Lung microvascular endothelial cell (primary cell): ENCODE measurements around the gene ZNF772. TPM values are rescaled to one million over a fixed set of nuclear protein-coding genes. Genes with fewer than 3 reads are reported as not detected.
"Not testable (repeated sequence)": the region's sequence is repeated elsewhere in the genome, so short reads cannot be mapped to it uniquely, and the experiment has no call there.

Source experiments
- DNase-seq, 2 donors: peaks; one replicate each; pipeline versions ENCODE4 v3.0.0 to v3.0.0-alpha.2; 2010; ENCODE audit warnings: low read depth in 2 of 2
- total RNA-seq: library from RNA; depleted of rRNA; stranded (reverse); fragments of >200 nt; gene quantifications from 2 replicates; pipeline ENCODE4 v1.2.1, GENCODE V29; 2014

The ZNF772 gene
- total RNA-seq, result 10.9 and 12.9 TPM in 2 replicates

- DNase-seq, result peak; percentile 94 to 95
These were observed at the start of gene ZNF772 for GRCh38 chr19:57477191-57478008. Gene ZNF772, minus strand, starts transcription at chr19:57477566. Its CDS starts 257 bp downstream, at chr19:57477309.

- DNase-seq, result not testable (repeated sequence)
These were observed 40.7 kb upstream of the ZNF772 start for GRCh38 chr19:57518021-57518420.

DNA sequence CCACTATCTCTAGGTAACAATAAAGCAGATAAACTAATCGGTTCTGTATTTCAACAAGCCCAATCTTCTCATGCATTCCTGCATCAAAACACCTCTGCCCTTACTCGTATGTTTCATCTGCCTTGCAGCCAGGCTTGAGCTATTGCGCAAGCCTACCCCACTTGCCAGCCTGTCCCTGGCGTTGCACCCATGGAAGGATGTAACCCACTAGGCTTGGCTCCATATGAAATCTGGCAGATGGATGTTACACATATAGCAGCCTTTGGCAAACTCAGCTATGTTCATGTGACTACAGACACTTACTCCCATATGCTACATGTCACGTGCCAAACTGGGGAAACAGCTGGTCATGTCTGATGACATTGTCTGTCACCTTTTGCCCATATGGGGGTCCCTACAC lies 37.9 kb upstream of the ZNF772 start:
- no peak for DNase-seq

- peak; percentile 33 to 34 for DNase-seq
These were observed 35.5 kb upstream of the ZNF772 start for GRCh38 chr19:57512845-57513244.

DNA sequence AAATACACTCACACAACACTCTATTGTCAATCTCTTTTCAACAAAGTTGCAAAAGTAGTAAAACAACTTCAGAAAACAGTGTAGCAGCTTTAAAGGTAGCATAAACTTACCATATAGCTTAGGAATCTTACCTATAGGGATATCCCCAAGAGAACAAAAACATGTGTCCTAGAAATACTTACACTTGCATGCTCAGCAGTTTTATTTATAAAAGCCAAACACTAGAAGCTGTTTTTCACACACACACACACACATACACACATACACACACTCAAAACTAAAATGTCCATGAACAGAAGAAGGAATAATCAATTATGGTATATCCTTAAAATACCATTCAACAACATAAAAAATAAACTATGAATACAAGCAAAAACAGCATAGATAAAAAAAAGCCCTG lies 34.1 kb upstream of the ZNF772 start:
- DNase-seq, result no peak

GRCh38 chr19:57506163-57506562 lies 28.8 kb upstream of the ZNF772 start:
- no peak for DNase-seq

DNA sequence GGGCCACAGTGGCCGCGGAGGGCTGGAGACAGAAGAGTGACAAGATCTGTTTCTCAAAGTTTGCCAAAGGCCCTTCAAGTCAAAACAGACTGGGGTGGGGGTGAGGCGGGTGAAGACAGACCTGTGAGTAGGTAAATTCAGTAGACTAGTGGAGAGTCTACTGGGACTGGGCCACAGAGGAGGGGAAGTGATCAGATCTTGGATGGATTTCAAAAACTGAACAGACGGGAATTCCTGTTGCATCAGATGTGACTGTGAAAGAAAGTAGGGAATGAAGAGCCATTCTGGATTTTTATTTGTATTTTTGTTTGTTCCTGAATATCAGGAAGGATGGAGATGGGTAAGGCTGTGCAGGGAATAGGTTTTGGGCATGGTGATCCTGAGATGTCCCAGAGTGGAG lies 23.0 kb upstream of the ZNF772 start:
- DNase-seq, result peak; percentile 58 to 73

DNA sequence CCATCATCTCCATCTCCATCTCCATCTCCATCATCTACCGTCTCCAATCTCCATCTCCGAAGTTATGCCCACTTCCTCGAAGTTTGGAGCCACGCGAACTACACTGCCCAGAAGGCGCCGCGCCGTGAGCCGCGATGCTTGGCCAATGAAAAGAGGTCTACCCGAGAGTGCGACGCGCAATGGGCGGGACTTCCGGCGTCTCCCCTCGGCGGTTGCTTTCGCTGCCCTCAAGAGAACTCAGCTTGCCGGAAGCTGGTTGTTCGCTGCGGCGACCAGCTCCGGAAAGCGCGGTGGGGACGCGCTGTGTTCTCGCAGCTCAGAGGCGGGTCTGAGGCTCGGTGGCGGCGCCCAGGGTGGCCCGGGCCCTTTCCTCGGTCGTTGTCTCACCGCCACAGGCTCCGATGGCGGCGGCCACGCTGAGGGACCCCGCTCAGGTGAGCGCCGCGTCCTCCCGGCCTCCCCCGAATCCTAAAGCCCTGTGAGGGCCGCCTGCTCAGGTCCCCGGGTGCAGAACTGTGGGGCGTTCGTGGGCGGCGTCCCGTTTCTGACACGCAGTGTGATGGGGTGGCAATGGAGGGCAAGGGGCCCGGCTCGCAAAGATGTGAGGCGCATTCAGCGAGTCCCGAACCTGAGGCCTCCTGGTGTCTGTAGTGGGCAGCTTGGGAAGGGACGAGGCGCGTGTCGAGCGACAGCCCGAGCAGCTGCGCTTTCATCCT lies 22.5 kb upstream of the ZNF772 start, which contains the start of gene ZNF773:
TSS of gene ZNF773 (plus strand) at position 259 of the 716 bp plus-strand sequence. CDS start at position 402, 143 bp downstream.
- peak; percentile 96 to 98 for DNase-seq

DNA sequence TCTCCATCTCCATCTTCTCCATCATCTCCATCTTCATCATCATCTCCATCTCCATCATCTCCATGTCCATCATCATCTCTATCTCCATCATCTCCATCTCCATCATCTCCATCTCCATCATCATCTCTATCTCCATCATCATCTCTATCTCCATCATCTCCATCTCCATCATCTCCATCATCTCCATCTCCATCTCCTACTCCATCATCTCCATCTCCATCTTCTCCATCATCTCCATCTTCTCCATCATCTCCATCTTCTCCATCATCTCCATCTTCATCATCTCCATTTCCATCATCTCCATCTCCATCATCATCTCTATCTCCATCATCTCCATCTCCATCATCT lies 21.9 kb upstream of the ZNF772 start:
- not testable (repeated sequence) for DNase-seq

DNA sequence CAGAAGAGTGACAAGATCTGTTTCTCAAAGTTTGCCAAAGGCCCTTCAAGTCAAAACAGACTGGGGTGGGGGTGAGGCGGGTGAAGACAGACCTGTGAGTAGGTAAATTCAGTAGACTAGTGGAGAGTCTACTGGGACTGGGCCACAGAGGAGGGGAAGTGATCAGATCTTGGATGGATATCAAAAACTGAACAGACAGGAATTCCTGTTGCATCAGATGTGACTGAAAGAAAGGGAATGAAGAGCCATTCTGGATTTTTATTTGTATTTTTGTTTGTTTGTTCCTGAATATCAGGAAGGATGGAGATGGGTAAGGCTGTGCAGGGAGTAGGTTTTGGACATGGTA lies 10.9 kb upstream of the ZNF772 start:
- peak; percentile 24 to 60 for DNase-seq

GRCh38 chr19:57487477-57488298 lies 10.3 kb upstream of the ZNF772 start, which contains the start of gene ZNF419:
Gene ZNF419, plus strand, starts transcription at chr19:57487750. Its CDS starts 201 bp downstream, at chr19:57487951.
- DNase-seq, result peak; percentile 86 to 87

GRCh38 chr19:57473646-57474045 lies 3.7 kb downstream of the ZNF772 start:
- no peak for DNase-seq

GRCh38 chr19:57466489-57466888 lies 10.9 kb downstream of the ZNF772 start:
- DNase-seq, result no peak

GRCh38 chr19:57465680-57466381 lies 11.5 kb downstream of the ZNF772 start:
- DNase-seq, result peak; percentile 23 to 42

GRCh38 chr19:57452307-57452706 lies 25.1 kb downstream of the ZNF772 start:
- DNase-seq, result no peak

GRCh38 chr19:57443121-57443696 lies 34.2 kb downstream of the ZNF772 start:
- no peak for DNase-seq

GRCh38 chr19:57441979-57442752 lies 35.2 kb downstream of the ZNF772 start:
- DNase-seq, result no peak

DNA sequence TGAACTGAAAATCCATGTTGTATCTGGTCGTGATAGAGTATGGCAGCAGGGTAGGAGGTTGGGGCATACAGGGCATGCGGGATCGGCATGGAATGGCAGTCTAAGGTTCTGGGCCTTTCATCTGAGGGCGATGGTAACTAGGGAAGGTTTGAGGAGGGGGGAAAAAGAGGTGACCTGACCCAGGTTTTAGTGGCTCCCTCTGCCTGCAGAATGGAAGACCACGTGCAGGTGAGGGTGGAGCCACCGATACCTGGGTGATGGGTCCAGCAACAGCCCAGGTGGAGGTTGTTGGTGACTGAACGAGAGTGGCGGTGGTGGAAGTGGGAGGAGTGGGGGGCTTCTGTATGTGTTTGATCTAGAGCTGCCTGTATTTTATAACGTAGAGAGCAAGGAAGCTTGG lies 38.4 kb downstream of the ZNF772 start:
- DNase-seq, result no peak

DNA sequence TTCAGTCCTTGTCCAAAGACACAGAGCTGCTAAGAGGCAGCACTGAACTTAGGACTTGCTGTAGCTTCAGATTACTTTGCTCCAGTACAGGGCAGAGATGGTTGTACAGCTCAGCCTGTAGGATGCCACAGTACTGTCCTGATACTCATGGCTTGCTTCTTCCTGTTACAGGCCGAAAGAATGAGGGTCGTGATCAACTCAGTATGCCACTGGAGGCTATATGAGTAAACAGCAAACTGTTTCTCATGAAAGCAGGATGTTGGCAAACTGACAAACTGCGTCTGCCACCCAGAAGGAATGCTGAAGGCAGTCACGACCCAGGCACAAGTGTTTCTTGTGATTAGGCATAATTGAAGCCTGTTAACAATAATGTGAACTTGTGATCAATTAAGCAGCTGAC lies 39.4 kb downstream of the ZNF772 start:
- peak in 1 of 2 donors; percentile 10 for DNase-seq

DNA sequence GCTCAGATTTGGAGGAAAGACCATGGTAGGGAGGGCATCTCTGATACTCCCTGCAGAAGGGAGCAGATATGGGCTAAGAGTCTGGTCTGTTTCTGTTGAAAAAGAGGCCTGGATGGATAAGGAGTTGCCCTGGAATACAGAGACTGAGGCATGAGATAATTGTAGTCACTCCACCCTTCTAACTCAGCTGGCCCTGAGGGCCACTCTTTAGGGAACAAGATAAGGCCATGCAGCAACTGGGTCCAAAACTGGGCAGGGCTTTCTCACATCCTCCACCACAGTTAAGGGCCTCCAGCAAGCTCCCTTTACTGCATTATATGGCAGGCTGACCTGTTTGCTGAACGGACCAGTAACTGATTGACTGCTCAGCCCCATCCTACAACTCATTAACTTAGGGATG lies 40.9 kb downstream of the ZNF772 start:
- no peak for DNase-seq
